HUES64 (cell line): ENCODE results near the gene ZCCHC14.

ENCODE experiments used
- H3K27ac ChIP-seq: 2 replicates; pipeline ENCODE4 v1.7.0; 2013; ENCODE audit warnings: low read depth, low read length, inconsistent platforms
- H3K27me3 ChIP-seq: 2 replicates; pipeline ENCODE4 v1.6.1; 2013; ENCODE audit warnings: mild to moderate bottlenecking, low read length; ENCODE audit not compliant: insufficient read depth
- H3K36me3 ChIP-seq: 2 replicates; pipeline ENCODE4 v1.6.1; 2013; ENCODE audit warnings: mild to moderate bottlenecking, low read length; ENCODE audit not compliant: insufficient read depth
- H3K4me1 ChIP-seq: 2 replicates; pipeline ENCODE4 v1.6.1; 2013; ENCODE audit warnings: mild to moderate bottlenecking, low read length, moderate library complexity; ENCODE audit not compliant: insufficient read depth
- H3K4me3 ChIP-seq: 2 replicates; pipeline ENCODE4 v1.5.1; 2013; ENCODE audit warnings: mild to moderate bottlenecking, low read length, moderate library complexity
- H3K9ac ChIP-seq: 2 replicates; pipeline ENCODE4 v1.6.1; 2013; ENCODE audit warnings: mild to moderate bottlenecking, low read depth, low read length
- H3K9me3 ChIP-seq: 2 replicates; pipeline ENCODE4 v1.6.1; 2013; ENCODE audit warnings: low read depth, low read length; ENCODE audit not compliant: insufficient read depth
- WGBS: fragments of 150-250, 120-280 bp; methylation state at CpG from one replicate; pipeline ENCODE4 v1.1.7; 2013; ENCODE audit warnings: missing lambda C conversion rate; 5-methylcytosine and 5-hydroxymethylcytosine counted together

The ZCCHC14 gene

DNA sequence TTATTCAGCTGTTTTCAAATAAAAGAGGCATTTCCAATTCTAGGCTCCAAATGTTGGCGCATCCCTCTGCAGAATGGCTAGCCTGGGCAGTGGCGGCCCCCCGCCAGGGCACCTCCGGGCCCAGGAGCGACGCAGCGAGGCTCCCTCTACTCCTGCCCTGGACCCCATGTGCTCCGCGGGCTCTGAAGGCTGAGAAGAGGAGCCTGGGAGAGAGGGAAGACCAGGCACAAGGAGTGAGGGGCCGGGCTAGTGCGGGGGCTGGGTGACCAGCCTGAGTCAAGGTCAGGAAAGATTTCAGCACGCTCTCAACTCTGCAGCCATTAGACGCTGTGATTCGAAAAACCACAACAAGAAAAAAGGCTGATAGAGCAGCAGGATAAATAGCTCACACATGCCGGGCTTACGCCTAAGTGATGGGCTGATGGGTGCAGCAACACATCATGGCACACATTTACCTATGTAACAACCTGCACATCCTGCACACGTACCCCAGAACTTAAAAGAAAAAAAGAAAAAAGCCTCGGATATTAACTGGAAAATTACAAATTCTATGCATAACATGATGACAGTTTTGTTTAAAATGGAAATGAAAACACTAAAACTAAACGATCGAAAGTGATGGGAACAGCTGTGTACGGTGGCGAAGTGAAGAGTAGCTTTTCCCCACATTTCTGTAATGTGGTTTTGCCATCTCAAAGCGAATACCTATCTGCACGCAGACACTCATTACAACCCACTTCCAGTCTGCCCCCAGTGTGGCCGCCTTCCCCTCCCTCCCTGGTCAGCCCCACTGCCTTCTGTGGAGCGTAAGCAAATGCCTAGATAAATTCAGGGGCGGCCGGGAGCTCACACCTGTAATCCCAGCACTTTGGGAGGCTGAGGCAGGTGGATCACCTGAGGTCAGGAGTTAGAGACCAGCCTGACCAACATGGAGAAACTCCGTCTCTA is 56.3 kb downstream of the ZCCHC14 start:
- WGBS = 82% methylated on average over 28 of the region's 29 CpGs
- H3K9ac ChIP-seq = no peak overlapping the region
- H3K9me3 ChIP-seq = no peaks in the 10 kb centered on the region
- H3K4me1 ChIP-seq = peaks cover 5% of the 10 kb centered on the region; the same call in 1 of the 2 replicates
- no peak overlapping the region for H3K4me3 ChIP-seq
- H3K27ac ChIP-seq = no peak overlapping the region
- no peaks in the 10 kb centered on the region for H3K27me3 ChIP-seq
- H3K36me3 ChIP-seq = peaks cover 12% of the 10 kb centered on the region

DNA sequence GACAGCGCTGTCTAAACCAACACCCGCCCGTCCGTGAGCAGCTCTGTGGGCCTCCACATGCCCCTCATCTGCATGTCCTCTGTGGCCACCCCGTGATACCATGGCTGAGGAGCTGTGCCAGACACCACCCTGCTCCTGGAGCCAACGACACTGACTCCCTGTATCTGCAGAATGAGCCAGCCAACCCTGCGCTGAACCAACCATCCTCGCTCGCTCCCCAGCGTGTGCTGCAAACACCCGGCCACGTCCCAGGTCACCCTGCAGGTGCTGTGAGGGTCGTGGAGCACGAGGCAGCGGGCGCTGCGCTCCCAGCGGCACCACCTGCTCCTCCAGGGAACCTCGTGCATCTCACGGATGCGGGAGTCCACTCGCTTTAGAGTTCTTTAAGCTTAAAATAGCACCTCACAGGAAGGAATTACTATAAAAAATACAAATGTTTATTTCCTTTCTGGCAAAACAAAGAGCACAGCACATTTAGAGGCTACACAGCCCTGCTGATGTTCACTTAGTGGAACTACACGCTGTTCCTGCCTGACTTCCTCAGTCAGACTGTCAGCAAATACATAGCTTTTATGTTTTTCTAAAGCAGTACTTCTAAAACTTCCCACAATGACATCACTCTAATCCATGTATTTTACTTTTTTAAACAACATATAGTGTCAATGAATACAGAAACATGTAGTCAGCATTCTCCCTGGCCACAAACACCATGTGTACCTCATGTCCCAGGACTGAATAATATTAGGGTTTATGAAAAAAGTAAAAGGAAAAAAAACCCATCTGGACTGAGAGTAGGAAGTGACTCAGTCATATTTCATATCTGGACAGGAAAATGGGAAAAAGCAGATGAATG is 57.2 kb downstream of the ZCCHC14 start:
- WGBS = 93% methylated on average over 23 of the region's 23 CpGs
- Histone ChIP-seq H3K27me3 (no peaks in the 10 kb centered on the region), H3K36me3 (peaks cover 13% of the 10 kb centered on the region), H3K4me3 (no peak overlapping the region), H3K4me1 (peaks cover 5% of the 10 kb centered on the region; the same call in 1 of the 2 replicates), H3K9ac (no peak overlapping the region), H3K9me3 (no peaks in the 10 kb centered on the region), H3K27ac (no peak overlapping the region)

DNA sequence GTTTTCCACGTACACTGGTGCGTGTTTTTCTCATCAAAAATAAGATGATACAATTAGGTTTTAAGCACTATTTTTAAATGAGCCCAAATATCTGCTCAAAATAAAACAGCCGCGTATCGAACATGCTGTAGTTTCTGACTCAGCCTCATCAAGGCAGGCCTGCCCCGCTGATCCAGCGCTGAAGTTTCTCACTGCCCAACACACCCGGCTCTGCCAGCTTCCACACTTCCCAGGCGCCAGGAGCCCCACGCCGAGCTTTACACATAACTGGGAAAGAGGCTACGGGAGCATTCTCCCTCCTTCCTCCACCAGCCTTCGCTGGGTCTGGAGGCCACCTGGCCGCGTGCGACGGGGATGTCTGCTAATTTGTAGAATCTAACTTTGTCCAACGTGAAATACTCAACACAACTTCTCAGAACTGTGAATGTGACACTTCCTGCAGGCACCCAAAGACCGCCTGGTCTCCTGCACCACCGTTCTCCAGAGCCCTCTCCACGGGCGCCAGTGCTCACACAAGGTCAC is 58.6 kb downstream of the ZCCHC14 start:
- Histone ChIP-seq H3K36me3 (peaks cover 18% of the 10 kb centered on the region), H3K27me3 (no peaks in the 10 kb centered on the region), H3K9ac (no peak overlapping the region), H3K9me3 (no peaks in the 10 kb centered on the region), H3K27ac (no peak overlapping the region), H3K4me1 (peaks cover 5% of the 10 kb centered on the region; the same call in 1 of the 2 replicates), H3K4me3 (no peak overlapping the region)
- WGBS = 96% methylated on average over 22 of the region's 22 CpGs

DNA sequence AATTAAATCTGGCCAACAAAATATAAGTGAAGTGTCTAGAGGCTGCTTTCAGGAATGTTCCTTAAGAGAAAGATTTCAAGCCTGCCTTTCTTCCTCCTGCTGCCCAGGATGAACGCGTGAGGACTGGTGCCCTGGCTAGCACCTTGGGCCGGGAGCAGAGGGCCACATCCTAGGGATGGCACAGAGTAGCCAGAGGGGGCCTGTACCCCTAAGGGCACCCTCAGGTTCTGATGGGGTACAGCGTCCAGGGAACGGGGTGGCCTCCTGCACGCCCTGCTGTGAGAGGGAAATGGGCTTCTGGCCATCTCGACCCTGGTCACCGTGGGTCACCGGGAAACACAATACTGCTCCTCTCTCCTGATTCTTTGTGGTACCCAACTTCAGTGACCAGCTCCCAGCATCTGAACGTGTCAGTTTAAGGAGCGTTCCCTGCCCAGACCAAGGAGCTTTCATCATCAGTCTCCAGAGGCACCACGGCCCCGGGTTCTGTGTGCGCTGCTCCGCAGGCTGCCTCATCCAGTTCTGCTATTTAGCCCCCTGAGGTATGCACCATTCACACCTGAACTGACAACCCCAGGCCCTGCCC is 60.4 kb downstream of the ZCCHC14 start:
- H3K27me3 ChIP-seq = no peaks in the 10 kb centered on the region
- no peaks in the 10 kb centered on the region for H3K9me3 ChIP-seq
- H3K36me3 ChIP-seq = peaks cover 24% of the 10 kb centered on the region
- H3K4me1 ChIP-seq = peaks cover 5% of the 10 kb centered on the region; the same call in 1 of the 2 replicates
- no peak overlapping the region for H3K27ac ChIP-seq
- 96% methylated on average over 15 of the region's 15 CpGs for WGBS
- H3K9ac ChIP-seq = no peak overlapping the region
- no peak overlapping the region for H3K4me3 ChIP-seq

DNA sequence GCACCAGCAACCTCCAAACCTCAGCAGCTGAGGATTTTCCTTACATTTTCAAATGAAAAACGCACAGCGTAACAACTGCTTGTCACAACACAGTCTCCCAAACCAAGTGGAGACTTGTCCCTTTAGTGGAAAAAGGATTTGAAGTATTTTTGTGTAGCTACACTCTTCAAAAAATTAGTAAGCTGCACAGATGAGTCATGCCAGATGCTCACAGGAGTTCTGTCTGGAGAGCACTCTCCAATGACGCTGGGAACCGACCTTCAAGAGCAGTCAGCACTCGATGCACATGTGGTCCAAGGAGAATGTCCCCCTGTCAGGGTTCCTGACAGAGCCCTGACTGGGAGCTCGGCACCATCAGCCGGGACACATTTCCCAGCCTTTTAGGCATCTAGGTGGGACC is 60.9 kb downstream of the ZCCHC14 start:
- whole genome bisulfite sequencing = 95% methylated on average over 7 of the region's 7 CpGs
- Histone ChIP-seq H3K9me3 (no peaks in the 10 kb centered on the region), H3K4me3 (no peak overlapping the region), H3K36me3 (peaks cover 24% of the 10 kb centered on the region), H3K4me1 (peaks cover 9% of the 10 kb centered on the region), H3K9ac (no peak overlapping the region), H3K27me3 (no peaks in the 10 kb centered on the region), H3K27ac (no peak overlapping the region)

DNA sequence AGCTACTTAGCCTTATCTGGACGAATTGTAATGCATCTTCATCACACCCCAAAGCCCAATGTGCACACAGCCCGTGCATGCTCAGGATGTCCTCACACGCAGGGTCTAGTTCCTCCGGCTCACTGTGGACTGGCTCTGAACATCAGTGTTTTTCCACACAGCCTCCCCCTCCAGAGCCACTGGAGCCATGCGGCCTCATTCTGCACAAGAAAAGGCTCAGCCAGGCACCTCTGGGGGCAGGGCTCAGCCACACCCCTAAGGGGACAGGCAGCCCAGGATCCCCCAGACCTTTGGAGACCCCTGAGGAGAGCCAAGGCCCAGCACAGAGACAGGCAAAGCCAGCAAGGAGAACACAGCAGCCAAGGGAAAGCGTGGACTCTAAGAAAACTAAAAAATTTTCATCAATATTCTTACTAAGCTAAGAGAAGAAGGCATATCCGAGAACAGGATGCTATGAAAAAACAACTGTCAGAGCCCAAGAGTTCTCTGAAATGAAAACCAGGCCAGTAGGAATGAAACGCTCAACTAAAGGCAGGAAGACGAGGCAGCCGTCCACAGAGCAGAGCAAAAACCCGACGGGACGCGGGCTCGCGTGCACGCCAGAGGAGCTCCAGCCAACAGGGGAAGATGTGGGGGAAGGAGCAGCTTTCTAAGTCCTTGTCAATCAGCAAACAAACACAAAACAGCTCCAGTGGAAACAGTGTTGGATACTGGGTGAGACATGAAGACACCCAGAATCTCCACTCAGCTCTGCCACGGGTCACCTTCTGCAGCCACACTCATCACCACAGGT is 66.2 kb downstream of the ZCCHC14 start:
- peaks cover 11% of the 10 kb centered on the region for H3K4me1 ChIP-seq
- H3K27ac ChIP-seq = no peak overlapping the region; the same call in 1 of the 2 replicates
- WGBS = 83% methylated on average over 18 of the region's 18 CpGs
- no peak overlapping the region; the same call in 1 of the 2 replicates for H3K9ac ChIP-seq
- H3K27me3 ChIP-seq = no peaks in the 10 kb centered on the region
- H3K4me3 ChIP-seq = no peak overlapping the region
- peaks cover 34% of the 10 kb centered on the region for H3K36me3 ChIP-seq
- H3K9me3 ChIP-seq = no peaks in the 10 kb centered on the region

DNA sequence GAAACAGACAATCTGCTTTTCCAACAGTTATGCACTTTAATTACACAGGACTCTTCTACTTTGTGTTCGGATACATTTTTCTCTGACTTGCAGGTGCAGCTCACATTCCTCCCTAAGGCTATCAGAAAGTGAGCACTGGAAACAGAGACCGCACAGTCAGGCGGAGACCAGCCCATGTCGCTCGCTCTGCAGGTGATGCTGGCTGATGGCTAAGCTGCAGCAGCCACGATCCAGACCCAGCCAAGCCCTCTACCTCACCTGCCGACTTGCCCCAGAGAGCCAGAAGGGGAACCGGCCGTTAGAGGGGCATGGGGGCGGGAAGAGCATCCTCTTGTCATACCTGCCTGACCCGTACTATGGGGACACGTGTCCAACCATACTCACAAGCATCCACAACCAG is 66.9 kb downstream of the ZCCHC14 start:
- Histone ChIP-seq H3K36me3 (peaks cover 36% of the 10 kb centered on the region), H3K9me3 (no peaks in the 10 kb centered on the region), H3K9ac (no peak overlapping the region), H3K27ac (no peak overlapping the region), H3K27me3 (no peaks in the 10 kb centered on the region), H3K4me1 (peaks cover 11% of the 10 kb centered on the region), H3K4me3 (no peak overlapping the region)
- WGBS = 92% methylated on average over 12 of the region's 12 CpGs

DNA sequence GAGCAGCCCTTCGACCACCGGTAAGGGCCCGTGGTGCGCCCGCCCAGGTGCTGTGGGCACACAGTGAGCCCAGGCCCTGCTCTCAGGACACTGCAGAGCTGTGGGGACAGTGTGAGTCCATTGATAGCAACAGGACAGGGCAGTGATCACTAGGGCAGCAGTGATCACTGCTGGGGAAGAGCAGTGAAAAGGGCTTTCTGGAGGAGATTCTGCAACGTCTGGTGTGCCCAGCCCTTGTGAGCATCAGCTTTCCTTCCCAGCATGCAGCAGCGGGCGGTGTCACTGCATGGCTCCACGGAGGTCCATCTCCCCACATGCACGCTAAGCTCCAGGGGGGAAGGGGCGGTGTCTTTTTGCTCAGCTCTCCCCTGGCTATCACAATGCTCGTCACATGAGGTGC is 68.6 kb downstream of the ZCCHC14 start:
- Histone ChIP-seq H3K9me3 (no peaks in the 10 kb centered on the region), H3K9ac (0 out of 2 replicates have a peak overlapping the region, but pooled peaks have one; percentile 5), H3K27ac (no peak overlapping the region), H3K4me3 (no peak overlapping the region), H3K4me1 (peaks cover 11% of the 10 kb centered on the region), H3K36me3 (peaks cover 45% of the 10 kb centered on the region), H3K27me3 (no peaks in the 10 kb centered on the region)
- 82% methylated on average over 12 of the region's 12 CpGs for WGBS

DNA sequence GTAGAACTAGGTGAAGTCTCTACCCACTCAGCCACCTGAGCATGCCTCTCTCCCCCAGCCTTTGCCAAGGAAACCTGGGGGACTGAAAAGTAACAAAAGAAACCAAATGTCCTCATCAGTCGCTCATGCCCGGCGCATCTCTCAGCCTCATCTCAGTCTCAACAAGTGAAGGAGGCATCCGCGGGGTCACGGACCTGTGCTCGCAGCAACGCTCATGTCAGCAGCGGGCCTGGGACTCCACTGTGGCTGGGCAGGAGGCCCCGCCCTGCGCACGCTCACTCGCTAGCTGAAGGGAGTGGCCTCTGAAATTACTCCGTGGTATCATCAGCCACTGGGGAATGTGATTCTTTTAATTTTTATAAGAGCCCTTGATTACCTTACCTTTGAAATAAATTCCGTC is 69.4 kb downstream of the ZCCHC14 start:
- H3K36me3 ChIP-seq = peaks cover 42% of the 10 kb centered on the region
- H3K9ac ChIP-seq = no peak overlapping the region
- H3K4me3 ChIP-seq = no peak overlapping the region
- no peaks in the 10 kb centered on the region for H3K27me3 ChIP-seq
- no peak overlapping the region for H3K27ac ChIP-seq
- WGBS = 96% methylated on average over 13 of the region's 15 CpGs
- H3K9me3 ChIP-seq = no peaks in the 10 kb centered on the region
- H3K4me1 ChIP-seq = peaks cover 11% of the 10 kb centered on the region

DNA sequence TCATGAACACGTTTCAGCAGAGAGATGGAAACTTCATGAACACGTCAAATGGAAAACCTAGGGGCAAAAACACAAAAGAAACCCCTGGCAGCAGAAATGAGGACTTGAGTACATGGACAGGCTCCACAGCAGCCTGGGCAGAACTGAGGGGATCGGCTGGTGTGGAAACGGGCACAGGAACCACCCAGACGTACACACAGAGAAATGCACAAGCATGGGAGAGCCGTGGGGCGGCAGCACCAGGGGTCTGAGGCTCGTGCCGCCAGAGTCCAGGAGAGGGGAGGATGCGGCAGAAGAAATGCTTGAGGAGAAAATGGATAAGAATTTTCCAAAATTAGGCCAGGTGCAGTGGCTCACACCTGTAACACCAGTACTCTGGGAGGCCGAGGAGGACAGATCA is 70.7 kb downstream of the ZCCHC14 start:
- Histone ChIP-seq H3K36me3 (peaks cover 54% of the 10 kb centered on the region), H3K27me3 (no peaks in the 10 kb centered on the region), H3K4me3 (no peak overlapping the region), H3K4me1 (peaks cover 9% of the 10 kb centered on the region), H3K9ac (no peak overlapping the region), H3K9me3 (no peaks in the 10 kb centered on the region), H3K27ac (no peak overlapping the region)
- WGBS = 93% methylated on average over 11 of the region's 11 CpGs
